WTC11 (cell line): Measurements from ENCODE around the gene CPNE4. TPM values are rescaled to one million over a fixed set of nuclear protein-coding genes. Genes with fewer than 3 reads are reported as not detected.

Experiments used
- ARID4B ChIP-seq: sonication (generic); formaldehyde crosslinking; IDR thresholded peaks from 2 replicates; pipeline ENCODE4 v1.8.0; 2023; ENCODE audit warnings: missing genetic modification reagents, mild to moderate bottlenecking, borderline replicate concordance
- EMX1 ChIP-seq: fragments of 250-450 bp; sonication (Bioruptor Pico); IDR thresholded peaks from 2 replicates; pipeline ENCODE4 v1.8.0; 2021; ENCODE audit warnings: mild to moderate bottlenecking
- ERG ChIP-seq: fragments of 250-450 bp; sonication (Bioruptor Pico); IDR thresholded peaks from 2 replicates; pipeline ENCODE4 v1.8.0; 2021; ENCODE audit warnings: mild to moderate bottlenecking
- ESRRA ChIP-seq: sonication (generic); formaldehyde crosslinking; IDR thresholded peaks from 2 replicates; pipeline ENCODE4 v1.8.1; 2022; ENCODE audit warnings: mild to moderate bottlenecking, missing genetic modification reagents, borderline replicate concordance
- NR2C2 ChIP-seq: sonication (generic); formaldehyde crosslinking; IDR thresholded peaks from 2 replicates; pipeline ENCODE4 v1.8.0; 2022; ENCODE audit warnings: mild to moderate bottlenecking, missing genetic modification reagents
- PRDM15 ChIP-seq: sonication (generic); formaldehyde crosslinking; IDR thresholded peaks from 2 replicates; pipeline ENCODE4 v1.8.0; 2022; ENCODE audit warnings: missing genetic modification reagents
- ZNF263 ChIP-seq: sonication (generic); formaldehyde crosslinking; IDR thresholded peaks from 2 replicates; pipeline ENCODE4 v1.8.1; 2022; ENCODE audit warnings: low read depth, mild to moderate bottlenecking, moderate library complexity, missing genetic modification reagents
- microRNA-seq: library from miRNA; unstranded; fragments of <30 nt; microRNA quantifications from one replicate; pipeline ENCODE4 v1.2.0, GENCODE V29; 2022; ENCODE audit warnings: borderline number of aligned reads
- total RNA-seq: library from RNA; stranded (reverse); gene quantifications from 3 replicates; pipeline ENCODE4 v1.2.3, GENCODE V29; 2021

The CPNE4 gene
- total RNA-seq, 1 experiment from 2014 or later, result 2.4 TPM

- TF ChIP-seq ARID4B (CRISPR knock-in tag) (no peak), PRDM15 (CRISPR knock-in tag) (no peak), EMX1 (CRISPR knock-in tag) (no peak), ZNF263 (CRISPR knock-in tag) (no peak), NR2C2 (CRISPR knock-in tag) (no peak), ESRRA (CRISPR knock-in tag) (no peak), ERG (CRISPR knock-in tag) (no peak)
These were observed 550.2 kb downstream of the CPNE4 start (continued) for GRCh38 chr3:131484496-131485111.

Small RNA genes lying within 50 kb of the gene (microRNA-seq; reads per million reads assigned to microRNA genes)
- gene MIR5704, result not detected
